ENCODE measurements around the gene CAVIN1.
A peak's percentile ranks its signal among the peaks of the same experiment; 100 is the strongest.
"Not testable (repeated sequence)": the region's sequence is repeated elsewhere in the genome, so short reads cannot be mapped to it uniquely, and the experiment has no call there.

Gene CAVIN1

DNA sequence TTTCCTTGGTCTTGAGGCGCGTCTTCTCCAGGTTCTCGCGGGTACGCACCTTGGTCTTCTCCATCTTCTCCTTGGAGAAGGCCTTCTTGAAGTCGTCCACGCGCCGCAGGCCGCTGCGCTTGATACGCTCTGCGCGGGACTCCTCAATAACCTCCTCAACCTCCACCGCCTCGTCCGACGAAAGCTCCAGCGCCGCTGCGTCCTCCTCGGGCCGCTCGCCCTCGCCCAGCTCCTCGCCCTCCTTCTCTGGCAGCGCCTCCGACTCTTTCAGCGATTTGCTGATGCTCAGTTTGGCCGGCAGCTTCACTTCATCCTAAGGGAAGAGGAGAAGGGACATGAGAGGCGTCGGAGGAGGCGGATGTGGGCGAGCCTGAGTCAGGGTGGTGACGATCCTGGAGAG, 18.0 kb downstream of the CAVIN1 start:
- DNase-seq (ENCODE audit: low read depth) = no peak

DNA sequence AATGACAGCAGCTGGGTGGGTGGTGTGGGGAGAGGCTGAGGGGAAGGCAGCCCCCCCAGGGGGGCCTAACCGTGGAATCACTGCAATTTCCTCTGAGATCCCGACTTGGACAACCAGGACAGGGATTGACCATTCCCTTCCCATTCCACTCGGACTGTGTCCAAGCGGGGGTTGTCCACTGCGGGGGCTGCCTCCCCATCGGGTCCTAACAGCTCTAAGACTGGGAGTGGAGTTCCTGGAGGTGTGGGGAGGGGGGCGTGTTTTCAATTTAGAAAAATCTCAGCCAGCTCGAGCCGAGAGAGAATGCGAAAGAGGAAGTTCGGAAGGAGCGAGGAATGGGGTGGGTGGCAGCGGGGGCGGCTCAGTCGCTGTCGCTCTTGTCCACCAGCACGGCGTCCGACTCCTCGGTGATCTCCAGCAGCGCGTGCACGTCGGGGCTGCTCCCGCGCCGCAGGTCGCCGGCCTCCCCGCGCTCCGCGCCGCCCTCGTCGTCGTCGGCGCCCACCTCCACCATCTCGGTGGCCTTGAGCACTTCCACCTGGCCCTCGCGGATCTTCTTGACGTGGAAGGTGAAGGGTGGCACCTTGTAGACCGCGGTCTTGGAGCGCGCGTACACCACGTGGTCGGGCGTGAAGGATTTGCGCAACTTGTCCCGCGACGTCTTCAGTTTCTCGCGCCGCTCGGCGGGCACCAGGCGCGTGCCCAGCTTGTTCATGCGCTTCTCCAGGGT, 18.6 kb downstream of the CAVIN1 start:
- no peak for DNase-seq (ENCODE audit: low read depth)

- DNase-seq (ENCODE audit: low read depth) = no peak
Observed at GRCh38 chr17:42403150-42403549, 19.9 kb downstream of the CAVIN1 start.

GRCh38 chr17:42402117-42402516, 20.9 kb downstream of the CAVIN1 start:
- no peak for DNase-seq (ENCODE audit: low read depth)

DNA sequence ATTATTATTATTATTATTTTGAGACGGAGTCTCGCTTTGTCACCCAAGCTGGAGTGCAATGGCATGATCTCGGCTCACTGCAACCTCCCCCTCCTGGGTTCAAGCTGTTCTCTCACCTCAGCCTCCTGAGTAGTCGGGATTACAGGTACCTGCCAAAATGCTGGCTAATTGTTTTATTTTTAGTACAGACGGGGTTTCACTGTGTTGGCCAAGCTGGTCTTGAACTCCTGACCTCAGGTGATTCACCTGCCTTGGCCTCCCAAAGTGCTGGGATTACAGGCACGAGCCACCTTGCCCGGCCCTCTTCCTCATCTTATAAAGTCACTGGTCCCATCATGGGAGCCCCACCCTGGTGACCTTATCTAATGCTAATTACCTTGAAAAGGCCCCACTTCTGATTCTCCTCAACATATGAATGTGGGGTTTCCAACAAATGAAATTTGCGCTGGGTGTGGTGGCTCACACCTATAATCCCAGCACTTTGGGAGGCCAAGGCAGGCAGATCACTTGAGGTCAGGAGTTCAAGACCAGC, 22.1 kb downstream of the CAVIN1 start:
- DNase-seq (ENCODE audit: low read depth) = not testable (repeated sequence)

- no peak for DNase-seq (ENCODE audit: low read depth)
Observed at GRCh38 chr17:42399948-42400843, 22.9 kb downstream of the CAVIN1 start.

GRCh38 chr17:42399121-42399520, 23.9 kb downstream of the CAVIN1 start:
- no peak for DNase-seq (ENCODE audit: low read depth)

- not testable (repeated sequence) for DNase-seq (ENCODE audit: low read depth)
Observed at GRCh38 chr17:42395601-42396000, 27.5 kb downstream of the CAVIN1 start.

- DNase-seq (ENCODE audit: low read depth) = no peak
Observed at GRCh38 chr17:42394838-42395237, 28.2 kb downstream of the CAVIN1 start.

- no peak for DNase-seq (ENCODE audit: low read depth)
Observed at GRCh38 chr17:42392692-42393415, 30.2 kb downstream of the CAVIN1 start.

GRCh38 chr17:42391439-42391838, 31.6 kb downstream of the CAVIN1 start:
- DNase-seq (ENCODE audit: low read depth) = not testable (repeated sequence)

- no peak for DNase-seq (ENCODE audit: low read depth)
Observed at GRCh38 chr17:42389899-42390298, 33.2 kb downstream of the CAVIN1 start.

DNA sequence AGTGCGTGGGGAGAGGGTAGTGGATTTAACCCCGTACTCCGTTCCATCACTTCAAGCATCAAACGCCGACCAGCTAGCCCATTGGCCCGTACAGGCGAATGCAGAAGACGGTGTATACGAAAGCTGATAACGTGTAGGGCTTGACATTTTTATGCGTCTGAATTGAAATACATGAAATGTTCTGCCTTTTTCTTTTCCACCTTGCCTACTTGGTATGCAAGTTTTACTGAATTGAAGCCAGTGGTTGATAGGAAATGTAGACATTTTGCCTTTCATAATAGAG, 34.0 kb downstream of the CAVIN1 start:
- no peak for DNase-seq (ENCODE audit: low read depth)

- DNase-seq (ENCODE audit: low read depth) = peak; percentile 99
Observed at GRCh38 chr17:42388381-42389134, 34.5 kb downstream of the CAVIN1 start, which contains the start of gene STAT3. Gene STAT3 (minus strand): TSS chr17:42388442. CDS start chr17:42348516, 39,926 bp downstream.

DNA sequence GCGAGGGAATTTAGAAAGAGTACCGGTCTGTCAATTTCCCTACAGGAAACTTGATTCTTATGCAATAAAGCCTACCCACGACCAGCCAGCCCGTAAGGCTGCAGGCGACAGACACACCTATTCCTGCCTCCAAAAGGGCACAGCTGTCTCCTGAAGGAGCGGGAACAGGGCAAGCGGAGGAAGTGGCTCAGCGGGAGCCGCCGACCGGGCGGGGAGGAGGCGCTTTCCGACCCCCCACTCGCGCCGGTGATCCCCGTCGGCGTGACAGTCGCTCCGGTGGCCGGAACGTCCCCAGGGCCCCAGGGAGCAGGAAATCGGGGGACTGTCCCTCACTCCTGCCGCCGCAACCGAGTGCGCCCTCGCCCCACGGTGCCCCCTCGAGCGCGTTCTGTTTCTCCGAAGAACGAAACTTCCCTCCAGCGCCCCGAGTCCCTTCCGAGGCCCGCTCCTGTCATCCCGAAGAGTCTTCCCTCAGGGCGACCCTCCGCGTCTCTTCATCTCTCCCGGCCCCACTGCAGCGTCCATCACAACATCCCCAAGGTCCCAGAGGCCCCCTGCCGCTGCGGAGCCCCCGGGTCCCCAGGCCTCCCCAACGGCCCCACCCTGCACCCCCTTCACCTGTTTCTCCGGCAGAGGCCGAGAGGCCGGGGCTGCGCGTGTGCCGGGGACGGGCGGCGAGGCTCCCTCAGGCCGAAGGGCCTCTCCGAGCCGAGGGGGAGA, 35.2 kb downstream of the CAVIN1 start:
- DNase-seq (ENCODE audit: low read depth) = peak; percentile 11

DNA sequence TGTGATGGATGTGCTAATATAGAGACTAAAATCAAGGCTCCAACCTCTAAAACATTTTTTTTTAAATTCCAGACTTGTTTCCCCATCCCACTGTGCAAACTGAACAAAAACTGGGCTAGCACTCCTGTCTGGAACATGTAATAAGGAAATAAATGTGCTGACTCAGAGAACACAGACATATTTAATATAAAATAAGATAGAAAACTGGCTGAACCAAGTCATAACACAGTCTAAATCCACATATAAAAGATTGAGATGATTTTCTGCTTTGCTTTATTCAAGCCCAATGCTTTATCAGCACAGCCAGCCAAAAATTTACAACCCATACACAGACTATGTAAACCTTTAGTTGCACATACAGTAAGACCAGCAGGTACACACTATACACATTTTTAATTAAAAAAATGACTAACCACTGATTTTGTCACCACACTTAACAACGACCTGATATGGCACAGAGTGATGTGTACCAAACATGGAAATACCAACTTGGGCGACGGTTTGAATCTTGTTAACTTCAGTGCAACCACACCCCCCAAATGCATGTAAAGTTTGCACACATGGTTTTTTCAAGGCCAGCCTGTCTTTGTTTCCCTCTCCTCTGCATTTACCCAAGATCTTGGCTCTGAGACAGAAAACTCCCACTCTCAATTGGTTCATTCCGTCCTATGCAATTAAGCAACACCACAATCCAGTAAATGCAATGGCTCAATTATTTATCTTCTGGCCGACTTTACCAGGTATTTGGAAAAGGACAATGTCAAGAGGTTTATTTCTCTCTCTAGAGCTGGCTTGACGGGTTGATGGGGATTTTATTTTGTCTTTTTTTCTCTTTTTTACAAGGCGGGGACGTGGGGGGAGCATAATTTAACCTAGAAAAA, 36.0 kb downstream of the CAVIN1 start:
- no peak for DNase-seq (ENCODE audit: low read depth)

DNA sequence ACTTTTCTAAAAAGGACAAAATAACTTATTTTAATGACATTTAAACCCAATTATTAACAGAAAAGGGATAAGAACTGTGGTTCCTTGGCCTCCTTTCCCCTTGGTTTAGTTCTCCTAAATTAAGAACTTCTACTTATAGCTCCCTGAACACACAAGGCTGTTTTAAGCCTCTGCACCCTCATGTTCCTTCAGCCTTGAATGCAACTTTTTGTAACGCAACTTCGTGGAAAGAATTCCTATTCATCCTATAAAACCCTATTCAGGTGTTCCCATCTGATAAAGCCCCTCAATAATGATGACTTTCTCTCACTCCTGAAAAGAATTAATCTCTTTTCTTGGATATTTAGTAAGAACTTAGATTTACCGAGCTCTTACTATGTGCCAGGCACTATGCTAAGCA, 41.2 kb downstream of the CAVIN1 start:
- DNase-seq (ENCODE audit: low read depth) = no peak

DNA sequence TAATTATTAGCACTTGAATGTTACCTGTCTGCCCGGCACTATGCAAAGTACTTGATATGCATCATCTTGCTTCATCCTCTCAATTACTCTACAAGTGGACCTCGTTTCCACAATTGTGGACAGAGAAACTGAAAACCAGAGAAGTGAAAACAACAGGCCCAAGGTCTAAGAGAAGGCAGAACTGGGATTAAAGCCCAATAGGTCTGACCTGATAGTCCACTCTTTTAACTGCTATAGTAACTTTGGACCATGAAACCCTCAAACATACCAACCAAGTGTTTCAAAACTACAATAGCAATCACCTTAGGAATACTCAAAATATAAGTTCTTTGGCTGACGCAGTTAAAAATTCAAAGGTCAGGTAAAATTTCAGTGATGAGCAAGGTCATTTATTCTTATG, 42.1 kb downstream of the CAVIN1 start:
- no peak for DNase-seq (ENCODE audit: low read depth)

DNA sequence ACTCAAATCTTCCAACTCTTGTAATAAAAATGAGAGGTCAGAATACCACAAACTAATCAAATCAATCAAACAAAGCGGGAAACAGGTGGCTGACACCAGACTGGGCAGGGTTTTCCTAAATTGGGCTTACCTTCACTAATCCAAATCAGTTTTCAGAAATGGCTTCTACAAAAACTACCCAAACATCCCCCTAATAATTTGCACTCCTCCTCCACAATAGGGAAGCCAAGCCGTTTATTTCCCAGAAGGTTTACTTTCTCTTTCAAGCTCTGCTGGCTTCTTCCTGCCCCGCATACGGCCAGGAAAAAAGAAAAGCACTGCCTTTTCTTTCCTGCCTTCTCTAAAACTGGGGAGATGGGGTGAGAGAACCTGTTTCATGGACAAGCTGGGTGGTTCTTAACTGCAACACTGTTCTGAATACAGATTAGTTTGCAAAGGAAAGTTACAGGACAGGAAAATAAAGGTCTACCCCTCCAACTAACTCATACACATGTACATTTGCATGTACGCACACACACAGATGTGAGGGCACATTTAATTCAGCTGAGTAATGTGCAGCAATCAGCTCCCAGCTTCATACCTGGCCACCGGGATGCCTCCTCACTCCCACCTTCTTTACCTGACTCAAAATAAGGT, 44.0 kb downstream of the CAVIN1 start:
- DNase-seq (ENCODE audit: low read depth) = no peak
